ENCODE data around the gene SH3GLB1.
"Not testable (repeated sequence)": the region's sequence is repeated elsewhere in the genome, so short reads cannot be mapped to it uniquely, and the experiment has no call there.

Gene SH3GLB1

GRCh38 chr1:86704458-86704971, at the start of gene SH3GLB1:
Gene SH3GLB1, plus strand, starts transcription at chr1:86704576. Its CDS starts 324 bp downstream, at chr1:86704900.
- DNase-seq: peak; percentile 80 to 90

- not testable (repeated sequence) for DNase-seq
These were observed 46.0 kb upstream of the SH3GLB1 start for GRCh38 chr1:86658381-86658780.

- DNase-seq: no peak
These were observed 38.0 kb upstream of the SH3GLB1 start for GRCh38 chr1:86666368-86666767.

GRCh38 chr1:86687595-86687994, 16.8 kb upstream of the SH3GLB1 start:
- DNase-seq: no peak

GRCh38 chr1:86692641-86693040, 11.7 kb upstream of the SH3GLB1 start:
- DNase-seq: no peak

- DNase-seq: no peak
These were observed 9.0 kb upstream of the SH3GLB1 start for GRCh38 chr1:86695400-86695799.

- DNase-seq: no peak
These were observed 7.9 kb upstream of the SH3GLB1 start for GRCh38 chr1:86696522-86696921.

GRCh38 chr1:86699186-86699585, 5.2 kb upstream of the SH3GLB1 start:
- no peak for DNase-seq

- no peak for DNase-seq
These were observed 2.6 kb upstream of the SH3GLB1 start for GRCh38 chr1:86701731-86702130.

- DNase-seq: not testable (repeated sequence)
These were observed 1.4 kb upstream of the SH3GLB1 start for GRCh38 chr1:86702954-86703494.

- DNase-seq: peak; percentile 57 to 75
These were observed 499 bp upstream of the SH3GLB1 start for GRCh38 chr1:86703696-86704457.

- peak in 1 of 2 experiments; percentile 56 for DNase-seq
These were observed 742 bp downstream of the SH3GLB1 start for GRCh38 chr1:86704972-86705664.

GRCh38 chr1:86705665-86705985, 1.2 kb downstream of the SH3GLB1 start:
- no peak for DNase-seq

- no peak for DNase-seq
These were observed 1.8 kb downstream of the SH3GLB1 start for GRCh38 chr1:86706018-86706635.

- DNase-seq: no peak
These were observed 4.5 kb downstream of the SH3GLB1 start for GRCh38 chr1:86708920-86709319.

- no peak for DNase-seq
These were observed 7.9 kb downstream of the SH3GLB1 start for GRCh38 chr1:86712088-86712860.

- DNase-seq: no peak
These were observed 9.1 kb downstream of the SH3GLB1 start for GRCh38 chr1:86713477-86713876.

GRCh38 chr1:86714159-86714558, 9.8 kb downstream of the SH3GLB1 start:
- DNase-seq: no peak

GRCh38 chr1:86714561-86715244, 10.3 kb downstream of the SH3GLB1 start:
- DNase-seq: no peak

- no peak for DNase-seq
These were observed 14.4 kb downstream of the SH3GLB1 start for GRCh38 chr1:86718786-86719185.

- DNase-seq: no peak
These were observed 27.0 kb downstream of the SH3GLB1 start for GRCh38 chr1:86731416-86731815.

GRCh38 chr1:86733340-86733739, 29.0 kb downstream of the SH3GLB1 start:
- DNase-seq: no peak
